Non-pigmented ciliary epithelial cell (primary cell): ENCODE measurements around the gene RCCD1.
A peak's percentile ranks its signal among the peaks of the same experiment; 100 is the strongest.
"Not testable (repeated sequence)": the region's sequence is repeated elsewhere in the genome, so short reads cannot be mapped to it uniquely, and the experiment has no call there.

ENCODE experiments used
- DNase-seq: peaks from one replicate; pipeline ENCODE4 v3.0.0-alpha.2; 2010; ENCODE audit warnings: low read depth

Gene RCCD1

GRCh38 chr15:90954712-90955623, at the start of gene RCCD1:
RCCD1 (plus strand) TSS chr15:90954884; CDS start chr15:90956735, 1,851 bp downstream.
- peak; percentile 77 for DNase-seq

- DNase-seq, result no peak
Measured at GRCh38 chr15:90905306-90906180, 49.1 kb upstream of the RCCD1 start.

- DNase-seq, result no peak
Measured at GRCh38 chr15:90906181-90906849, 48.4 kb upstream of the RCCD1 start.

GRCh38 chr15:90907051-90907660, 47.5 kb upstream of the RCCD1 start:
- no peak for DNase-seq

GRCh38 chr15:90907838-90908507, 46.7 kb upstream of the RCCD1 start:
- no peak for DNase-seq

- DNase-seq, result not testable (repeated sequence)
Measured at GRCh38 chr15:90909449-90909848, 45.2 kb upstream of the RCCD1 start.

- no peak for DNase-seq
Measured at GRCh38 chr15:90909976-90910375, 44.7 kb upstream of the RCCD1 start.

GRCh38 chr15:90910441-90911301, 44.0 kb upstream of the RCCD1 start:
- no peak for DNase-seq

- no peak for DNase-seq
Measured at GRCh38 chr15:90911302-90911623, 43.4 kb upstream of the RCCD1 start.

GRCh38 chr15:90911906-90912769, 42.5 kb upstream of the RCCD1 start:
- no peak for DNase-seq

- no peak for DNase-seq
Measured at GRCh38 chr15:90912770-90913075, 42.0 kb upstream of the RCCD1 start.

GRCh38 chr15:90913398-90913944, 41.2 kb upstream of the RCCD1 start:
- DNase-seq, result no peak

GRCh38 chr15:90914305-90915080, 40.2 kb upstream of the RCCD1 start:
- DNase-seq, result no peak

- DNase-seq, result no peak
Measured at GRCh38 chr15:90915216-90915807, 39.4 kb upstream of the RCCD1 start.

GRCh38 chr15:90915808-90916440, 38.8 kb upstream of the RCCD1 start:
- no peak for DNase-seq

GRCh38 chr15:90916461-90916860, 38.2 kb upstream of the RCCD1 start:
- DNase-seq, result no peak

GRCh38 chr15:90917569-90917968, 37.1 kb upstream of the RCCD1 start:
- DNase-seq, result no peak
